GM12801 (cell line): ENCODE results near the gene AASDH.

ENCODE experiments used
- TF ChIP-seq, protein P1 (sequence below): IDR thresholded peaks from one replicate; pipeline ENCODE4 v1.5.1; 2011; ENCODE audit warnings: control low read depth; ENCODE audit not compliant: insufficient read length; ENCODE audit errors: extremely low read depth

AASDH gene

DNA sequence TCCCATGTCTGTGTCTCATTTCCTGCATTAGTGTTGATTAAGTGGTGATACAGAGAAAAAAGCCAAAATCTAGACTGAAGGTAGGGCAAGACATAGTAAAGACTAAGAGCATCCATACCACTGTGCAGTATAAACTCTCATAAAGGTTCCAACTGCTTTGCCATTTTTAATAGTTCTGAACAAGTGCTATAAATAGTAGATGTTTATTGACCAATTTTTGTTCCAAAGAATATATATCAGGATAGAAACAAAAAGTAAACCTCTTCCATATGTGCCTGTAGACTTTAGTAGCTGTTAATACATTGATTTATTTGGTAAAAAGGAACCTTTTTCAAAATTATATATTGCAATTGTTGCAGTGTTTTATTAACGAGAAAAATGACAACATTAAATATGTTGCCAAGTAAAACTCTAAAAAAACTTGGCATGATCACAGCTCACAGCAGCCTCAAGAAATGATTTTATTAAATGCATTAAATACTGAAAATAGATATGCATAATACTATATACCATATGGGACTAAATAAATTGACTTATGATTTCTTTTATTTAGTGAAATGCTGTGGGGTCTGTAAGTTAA is 22.3 kb upstream of the AASDH start:
- TF ChIP-seq, protein P1, sequence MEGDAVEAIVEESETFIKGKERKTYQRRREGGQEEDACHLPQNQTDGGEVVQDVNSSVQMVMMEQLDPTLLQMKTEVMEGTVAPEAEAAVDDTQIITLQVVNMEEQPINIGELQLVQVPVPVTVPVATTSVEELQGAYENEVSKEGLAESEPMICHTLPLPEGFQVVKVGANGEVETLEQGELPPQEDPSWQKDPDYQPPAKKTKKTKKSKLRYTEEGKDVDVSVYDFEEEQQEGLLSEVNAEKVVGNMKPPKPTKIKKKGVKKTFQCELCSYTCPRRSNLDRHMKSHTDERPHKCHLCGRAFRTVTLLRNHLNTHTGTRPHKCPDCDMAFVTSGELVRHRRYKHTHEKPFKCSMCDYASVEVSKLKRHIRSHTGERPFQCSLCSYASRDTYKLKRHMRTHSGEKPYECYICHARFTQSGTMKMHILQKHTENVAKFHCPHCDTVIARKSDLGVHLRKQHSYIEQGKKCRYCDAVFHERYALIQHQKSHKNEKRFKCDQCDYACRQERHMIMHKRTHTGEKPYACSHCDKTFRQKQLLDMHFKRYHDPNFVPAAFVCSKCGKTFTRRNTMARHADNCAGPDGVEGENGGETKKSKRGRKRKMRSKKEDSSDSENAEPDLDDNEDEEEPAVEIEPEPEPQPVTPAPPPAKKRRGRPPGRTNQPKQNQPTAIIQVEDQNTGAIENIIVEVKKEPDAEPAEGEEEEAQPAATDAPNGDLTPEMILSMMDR, result no peak

DNA sequence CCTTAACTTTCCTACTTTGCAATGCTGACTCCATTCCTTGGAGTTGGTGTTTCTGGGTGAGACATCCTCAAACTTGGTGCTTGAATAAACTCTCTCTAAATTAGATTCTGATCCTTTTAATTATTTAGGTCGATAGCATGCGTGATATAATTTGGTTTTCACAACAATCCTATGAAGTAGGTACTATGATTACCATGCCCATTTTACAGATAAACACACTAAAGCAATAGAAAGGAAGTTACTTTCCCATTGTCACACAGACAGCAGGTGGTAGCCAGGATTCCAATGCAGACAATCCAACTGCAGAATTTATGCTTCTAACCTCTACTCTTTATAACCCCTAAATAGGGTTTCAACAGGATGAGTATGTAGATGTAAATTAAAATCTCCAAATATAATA is 21.7 kb upstream of the AASDH start:
- TF ChIP-seq, protein P1, result no peak

DNA sequence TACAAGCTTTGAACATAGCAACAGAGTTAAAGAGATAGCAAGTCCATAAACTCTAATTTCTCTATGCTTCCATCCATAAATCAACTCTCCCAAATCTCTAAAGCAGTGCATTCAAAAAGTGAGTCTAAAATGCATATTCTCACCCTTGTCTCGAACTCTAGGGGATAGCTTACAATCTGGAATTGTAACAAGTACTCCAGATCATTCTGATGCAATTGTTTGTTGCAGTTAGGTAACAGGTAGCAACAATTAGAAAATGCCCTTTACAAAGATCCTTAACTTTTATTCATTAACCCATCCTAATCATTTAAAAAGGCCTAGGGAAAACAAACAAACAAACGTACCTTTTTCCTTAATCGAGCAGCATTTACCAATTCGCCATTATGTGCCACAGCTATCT is 18.9 kb upstream of the AASDH start:
- TF ChIP-seq, protein P1, result no peak

DNA sequence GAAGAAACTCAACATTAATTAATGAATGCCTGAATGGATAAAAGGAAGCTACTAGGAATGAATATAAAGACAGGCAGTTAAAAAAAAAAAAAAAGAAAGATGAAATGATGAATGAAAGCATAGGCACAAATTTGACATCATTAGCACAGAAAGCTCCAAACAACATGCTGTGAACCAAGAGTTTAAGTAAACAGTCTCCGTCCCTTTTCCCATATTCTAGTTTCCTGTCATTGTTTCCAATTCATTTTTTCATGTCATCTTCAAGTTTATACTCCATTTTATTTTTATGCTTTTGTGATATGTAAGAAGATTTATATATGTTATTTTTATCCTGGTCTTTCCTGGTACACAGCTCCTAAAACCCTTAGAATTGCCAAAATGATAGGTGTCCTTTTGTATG is 17.7 kb upstream of the AASDH start:
- TF ChIP-seq, protein P1, result no peak

DNA sequence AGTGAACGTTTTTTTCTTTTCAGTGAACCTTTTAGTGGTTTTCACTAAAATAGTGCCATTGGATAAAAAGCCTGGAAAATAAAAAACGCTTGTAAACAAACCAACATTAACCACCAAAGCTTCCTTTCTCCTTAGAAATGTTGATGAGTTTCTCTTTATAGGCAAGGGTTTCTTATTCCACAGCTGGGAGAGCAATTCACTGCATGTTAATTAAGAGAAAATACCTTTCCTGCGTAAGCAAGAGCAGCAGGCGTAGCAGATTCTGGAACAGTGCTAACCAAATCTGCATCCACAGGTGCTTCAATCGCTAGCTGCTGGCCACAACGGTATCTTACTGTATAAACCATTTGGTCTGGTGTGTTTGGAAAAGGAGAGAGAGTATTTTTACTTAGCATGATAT is 13.3 kb upstream of the AASDH start:
- TF ChIP-seq, protein P1, result no peak

DNA sequence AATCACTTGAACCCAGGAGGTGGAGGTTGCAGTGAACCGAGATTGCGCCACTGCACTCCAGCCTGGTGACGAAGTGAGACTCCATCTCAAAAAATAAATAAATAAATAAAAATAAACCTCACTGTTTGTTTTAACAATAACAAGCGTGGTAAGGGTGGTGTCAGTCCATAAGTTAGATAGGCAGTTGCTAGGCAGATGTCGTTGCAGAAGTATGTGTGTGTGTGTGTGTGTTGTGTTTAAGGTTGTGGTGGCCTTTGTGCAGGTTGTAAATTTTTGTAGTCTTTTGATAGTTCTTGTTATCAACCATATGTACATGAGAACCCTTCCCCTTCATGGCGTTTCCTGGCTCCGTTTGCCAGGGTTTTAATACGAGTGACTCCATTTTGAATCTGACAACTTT is 4.0 kb upstream of the AASDH start:
- TF ChIP-seq, protein P1, result no peak

DNA sequence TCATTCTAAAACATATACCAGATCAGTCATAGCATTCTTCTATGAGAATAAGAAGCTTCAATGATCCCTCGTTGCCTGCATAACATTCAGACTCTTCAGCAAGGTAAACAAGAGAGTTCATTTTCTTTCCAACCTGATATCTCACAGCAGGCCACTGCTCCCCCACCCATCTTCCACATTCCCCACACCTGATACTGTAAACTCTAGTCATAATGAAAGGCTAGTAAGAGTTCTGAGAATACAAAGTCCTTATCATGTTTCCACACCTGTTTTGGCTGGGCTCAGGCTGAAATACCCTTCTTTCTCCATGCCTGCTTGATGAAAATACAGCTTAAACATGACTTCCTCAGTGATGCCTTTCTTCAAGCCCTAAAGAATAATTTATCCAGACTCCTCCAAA is 2.3 kb upstream of the AASDH start:
- TF ChIP-seq, protein P1, result no peak
